Coronary artery (tissue), 2 donors: Measurements from ENCODE around the gene TUT4.

Source experiments
- DNase-seq: peaks from one replicate; pipeline ENCODE4 v3.0.0-alpha.2; 2017; ENCODE audit warnings: low spot score
- H3K27ac ChIP-seq, 2 donors: fragments of 200-600 bp; sonication (generic); one replicate each; pipeline ENCODE4 v1.5.1; 2016 to 2019
- H3K4me3 ChIP-seq: fragments of 200-600 bp; sonication (generic); 2 replicates; pipeline ENCODE4 v1.5.1; 2016; ENCODE audit warnings: mild to moderate bottlenecking, moderate library complexity
- CTCF ChIP-seq: fragments of 200-600 bp; sonication (generic); IDR thresholded peaks from one replicate; pipeline ENCODE4 v1.5.1; 2019; ENCODE audit warnings: antibody characterized with exemption

TUT4 gene

GRCh38 chr1:52546852-52547251 is 6.0 kb downstream of the TUT4 start:
- Histone ChIP-seq H3K4me3 (no peak overlapping the region), H3K27ac (no peak overlapping the region)
- no peak for DNase-seq
- no peak for TF ChIP-seq CTCF

- no peak overlapping the region for H3K4me3 ChIP-seq
- no peak overlapping the region for H3K27ac ChIP-seq
- DNase-seq: no peak
- no peak for TF ChIP-seq CTCF
Measured at GRCh38 chr1:52544665-52545525, 8.0 kb downstream of the TUT4 start.

- no peak overlapping the region for H3K4me3 ChIP-seq
- no peak overlapping the region for H3K27ac ChIP-seq
- no peak for TF ChIP-seq CTCF
- DNase-seq: no peak
Measured at GRCh38 chr1:52542085-52542688, 10.7 kb downstream of the TUT4 start.

GRCh38 chr1:52534928-52535764 is 17.7 kb downstream of the TUT4 start:
- no peak for DNase-seq
- Histone ChIP-seq H3K27ac (no peak overlapping the region), H3K4me3 (no peak overlapping the region)
- TF ChIP-seq CTCF: no peak

GRCh38 chr1:52533713-52534112 is 19.2 kb downstream of the TUT4 start:
- DNase-seq: no peak
- Histone ChIP-seq H3K4me3 (no peak overlapping the region), H3K27ac (no peak overlapping the region)
- TF ChIP-seq CTCF: no peak

GRCh38 chr1:52532731-52533327 is 20.1 kb downstream of the TUT4 start:
- Histone ChIP-seq H3K4me3 (no peak overlapping the region), H3K27ac (no peak overlapping the region)
- DNase-seq: no peak
- TF ChIP-seq CTCF: no peak
